PC-3 (cell line): ENCODE data around the gene HDAC6. TPM values are rescaled to one million over a fixed set of nuclear protein-coding genes. Genes with fewer than 3 reads are reported as not detected.

Source experiments
- ATAC-seq: fragments of 200-7000 bp; cut with Tn5 transposase; 2 replicates; pipeline ENCODE4 v1.9.1; 2020; ENCODE audit warnings: mild to moderate bottlenecking, moderate library complexity
- BruUV-seq: library from RNA; stranded (reverse); fragments of 400-500 nt; replicated peaks from 2 replicates; lab custom pipeline; 2021; lab: Mats Ljungman, UMichigan
- CTCF ChIA-PET: fragments of 300-600 bp; sonication (Branson Sonifier 250); formaldehyde crosslinking; loops from one replicate; lab custom pipeline; 2022; ENCODE audit warnings: antibody characterized with exemption; lab: Charles Lee
- POLR2A ChIA-PET: fragments of 300-600 bp; sonication (Branson Sonifier 250); formaldehyde crosslinking; loops from one replicate; lab custom pipeline; 2022; ENCODE audit warnings: antibody characterized with exemption; ENCODE audit not compliant: unreplicated experiment; lab: Charles Lee
- DNase-seq: peaks from one replicate; pipeline ENCODE4 v3.0.0-alpha.2; 2015
- H2AFZ ChIP-seq: fragments of 300-600 bp; sonication (generic); 2 replicates; pipeline ENCODE4 v1.6.0; 2016; ENCODE audit warnings: antibody characterized with exemption, low read length
- H3F3A ChIP-seq: fragments of 300-600 bp; sonication (generic); one replicate; pipeline ENCODE4 v1.6.0; 2017; ENCODE audit warnings: antibody characterized with exemption, low read length, control low read depth, mild to moderate bottlenecking; ENCODE audit not compliant: unreplicated experiment
- H3K27ac ChIP-seq: fragments of 300-600 bp; sonication (generic); 2 replicates; pipeline ENCODE4 v1.5.1; 2016; ENCODE audit warnings: mild to moderate bottlenecking, low read length
- H3K27me3 ChIP-seq: fragments of 300-600 bp; sonication (generic); 2 replicates; pipeline ENCODE4 v1.6.1; 2016; ENCODE audit warnings: low read length, mixed read lengths
- H3K36me3 ChIP-seq: fragments of 300-600 bp; sonication (generic); 2 replicates; pipeline ENCODE4 v1.6.1; 2016; ENCODE audit warnings: low read depth, mixed run types, low read length, mixed read lengths
- H3K4me1 ChIP-seq: fragments of 300-600 bp; sonication (generic); 2 replicates; pipeline ENCODE4 v1.5.1; 2016; ENCODE audit warnings: low read length; ENCODE audit not compliant: insufficient read depth
- H3K4me2 ChIP-seq: fragments of 300-600 bp; sonication (generic); 2 replicates; pipeline ENCODE4 v1.6.0; 2016; ENCODE audit warnings: low read length
- H3K4me3 ChIP-seq: fragments of 300-600 bp; sonication (generic); 2 replicates; pipeline ENCODE4 v1.5.1; 2016; ENCODE audit warnings: mild to moderate bottlenecking, low read length, mixed read lengths
- H3K79me2 ChIP-seq: fragments of 300-600 bp; sonication (generic); 2 replicates; pipeline ENCODE4 v1.6.1; 2017; ENCODE audit warnings: low read length, mixed read lengths
- H3K9ac ChIP-seq: fragments of 300-600 bp; sonication (generic); 2 replicates; pipeline ENCODE4 v1.6.0; 2016; ENCODE audit warnings: mild to moderate bottlenecking, low read length
- H3K9me2 ChIP-seq: fragments of 300-600 bp; sonication (generic); replicated peaks from 2 replicates; pipeline ENCODE4 v1.6.1; 2016; ENCODE audit warnings: mixed run types, low read length, mixed read lengths
- H3K9me3 ChIP-seq: fragments of 300-600 bp; sonication (generic); 2 replicates; pipeline ENCODE4 v1.6.1; 2016; ENCODE audit warnings: low read length, mixed read lengths
- H4K20me1 ChIP-seq: fragments of 300-600 bp; sonication (generic); 2 replicates; pipeline ENCODE4 v1.6.1; 2016; ENCODE audit warnings: low read length, mixed read lengths
- EZH2 ChIP-seq: fragments of 300-600 bp; sonication (generic); IDR thresholded peaks from one replicate; pipeline ENCODE4 v1.6.1; 2017; ENCODE audit warnings: antibody characterized with exemption, mild to moderate bottlenecking, low read length; ENCODE audit not compliant: unreplicated experiment
- EZH2phosphoT487 ChIP-seq: fragments of 300-600 bp; sonication (generic); IDR thresholded peaks from 2 replicates; pipeline ENCODE4 v1.6.1; 2018; ENCODE audit warnings: mild to moderate bottlenecking, antibody characterized with exemption, low read length, borderline replicate concordance
- intact Hi-C: fragments of 100-400 bp; cut with micrococcal nuclease; formaldehyde crosslinking; loops from 2 replicates; pipeline ENCODE4 v1.9.0; 2023
- total RNA-seq: library from RNA; depleted of rRNA; stranded (reverse); fragments of >200 nt; gene quantifications from 2 replicates; pipeline ENCODE4 v1.2.3, GENCODE V29; 2014
- TF ChIP-seq, protein P1 (sequence below): fragments of 300-600 bp; sonication (generic); conservative IDR thresholded peaks from 2 replicates; pipeline ENCODE4 v1.5.1; 2017; ENCODE audit warnings: antibody characterized with exemption, low read depth, mild to moderate bottlenecking, low read length

HDAC6 gene
- total RNA-seq, 1 experiment from 2014 or later = 58.0 TPM

DNA sequence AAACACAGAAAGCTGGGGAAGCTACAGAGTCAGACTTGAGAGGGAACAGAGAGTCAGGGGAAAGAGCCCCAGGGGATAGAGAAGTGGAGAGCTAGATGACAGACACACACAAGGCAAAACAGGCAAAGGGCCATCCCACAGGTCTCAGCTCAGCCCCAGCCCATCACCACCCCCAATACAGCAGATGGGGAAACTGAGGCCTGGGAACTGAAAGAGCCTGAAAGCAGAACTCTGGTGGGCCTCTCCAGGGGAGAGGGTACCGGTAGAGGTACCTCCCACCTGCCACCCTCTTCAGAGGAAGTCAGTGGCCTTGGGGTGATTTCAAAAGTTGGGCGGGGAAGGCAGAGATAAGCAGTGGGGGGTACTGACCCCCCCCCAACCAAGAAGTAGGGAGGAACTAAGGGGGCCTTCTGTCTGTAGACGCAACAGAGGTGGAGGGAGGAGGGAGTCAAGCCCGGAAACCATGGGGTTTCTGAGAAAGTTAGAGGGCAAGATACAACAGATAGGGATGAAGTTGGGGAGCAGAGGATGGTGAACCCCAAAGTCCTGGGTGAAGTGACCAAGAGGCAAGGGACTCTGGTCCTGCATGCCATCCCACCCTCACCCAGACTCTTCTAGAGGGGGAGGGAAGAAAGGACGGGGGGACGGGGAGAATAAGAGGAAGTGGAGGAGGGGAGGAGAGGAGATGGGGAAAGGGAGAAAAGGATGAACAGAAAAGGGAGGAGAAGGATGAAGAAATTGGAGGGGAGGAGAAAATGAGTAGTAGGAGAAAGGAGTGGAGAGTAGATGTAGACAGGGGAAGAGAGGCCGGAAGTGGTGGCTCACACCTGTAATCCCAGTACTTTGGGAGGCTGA lies 12.3 kb upstream of the HDAC6 start:
- Histone ChIP-seq H3K36me3 (no peaks in the 10 kb centered on the region), H3K4me2 (no peak overlapping the region), H4K20me1 (no peaks in the 10 kb centered on the region), H3K9ac (no peak overlapping the region), H3K79me2 (no peaks in the 10 kb centered on the region), H3K27me3 (no peaks in the 10 kb centered on the region), H3F3A (no peaks in the 10 kb centered on the region), H3K27ac (no peak overlapping the region), H3K4me3 (no peak overlapping the region), H3K9me2 (no peaks in the 10 kb centered on the region), H3K9me3 (no peaks in the 10 kb centered on the region), H3K4me1 (peaks cover under 1% of the 10 kb centered on the region), H2AFZ (no peak overlapping the region)
- ATAC-seq (no peak), DNase-seq (no peak)
- ChIA-PET POLR2A (interaction anchor here (0.6 kb wide), 1 partner anchor 12 kb away, joined by 3 read pairs; the partner anchor contains the start of gene HDAC6), CTCF (no interaction called here)
- BruUV-seq = no TSS peak
- intact Hi-C loops = no loop called here
- TF ChIP-seq EZH2phosphoT487 (no peak), EZH2 (no peak)
- TF ChIP-seq, protein P1, sequence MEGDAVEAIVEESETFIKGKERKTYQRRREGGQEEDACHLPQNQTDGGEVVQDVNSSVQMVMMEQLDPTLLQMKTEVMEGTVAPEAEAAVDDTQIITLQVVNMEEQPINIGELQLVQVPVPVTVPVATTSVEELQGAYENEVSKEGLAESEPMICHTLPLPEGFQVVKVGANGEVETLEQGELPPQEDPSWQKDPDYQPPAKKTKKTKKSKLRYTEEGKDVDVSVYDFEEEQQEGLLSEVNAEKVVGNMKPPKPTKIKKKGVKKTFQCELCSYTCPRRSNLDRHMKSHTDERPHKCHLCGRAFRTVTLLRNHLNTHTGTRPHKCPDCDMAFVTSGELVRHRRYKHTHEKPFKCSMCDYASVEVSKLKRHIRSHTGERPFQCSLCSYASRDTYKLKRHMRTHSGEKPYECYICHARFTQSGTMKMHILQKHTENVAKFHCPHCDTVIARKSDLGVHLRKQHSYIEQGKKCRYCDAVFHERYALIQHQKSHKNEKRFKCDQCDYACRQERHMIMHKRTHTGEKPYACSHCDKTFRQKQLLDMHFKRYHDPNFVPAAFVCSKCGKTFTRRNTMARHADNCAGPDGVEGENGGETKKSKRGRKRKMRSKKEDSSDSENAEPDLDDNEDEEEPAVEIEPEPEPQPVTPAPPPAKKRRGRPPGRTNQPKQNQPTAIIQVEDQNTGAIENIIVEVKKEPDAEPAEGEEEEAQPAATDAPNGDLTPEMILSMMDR = no peak

DNA sequence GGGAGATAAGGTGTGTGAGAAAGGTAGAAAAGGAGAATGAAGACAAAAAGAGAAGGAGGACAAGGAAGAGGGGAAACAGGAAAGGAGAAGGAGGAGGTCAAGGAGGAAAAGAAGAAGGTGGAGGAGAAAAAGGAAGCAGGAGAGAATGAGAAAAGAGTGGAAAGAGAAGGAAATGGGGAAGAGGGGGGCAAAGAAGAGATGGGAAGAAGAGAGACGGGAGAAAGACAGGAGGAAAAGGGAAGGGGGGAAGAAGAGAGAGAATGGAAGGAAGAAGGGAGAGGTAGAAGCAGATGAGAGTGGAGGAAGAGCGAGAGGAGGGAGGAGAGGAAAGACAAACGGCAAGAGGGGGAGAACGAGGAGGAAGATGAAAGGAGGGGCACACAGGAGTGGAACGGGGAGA lies 11.4 kb upstream of the HDAC6 start:
- no peak overlapping the region for H3K9ac ChIP-seq
- H3K27me3 ChIP-seq = no peaks in the 10 kb centered on the region
- DNase-seq (no peak), ATAC-seq (no peak)
- no peak overlapping the region for H2AFZ ChIP-seq
- no TSS peak for BruUV-seq
- H3K9me3 ChIP-seq = no peaks in the 10 kb centered on the region
- no peak overlapping the region for H3K4me2 ChIP-seq
- H3K4me1 ChIP-seq = peaks cover 9% of the 10 kb centered on the region
- H3K9me2 ChIP-seq = no peaks in the 10 kb centered on the region
- H3K79me2 ChIP-seq = no peaks in the 10 kb centered on the region
- no peak overlapping the region for H3K4me3 ChIP-seq
- H3K27ac ChIP-seq = no peak overlapping the region
- no peaks in the 10 kb centered on the region for H3F3A ChIP-seq
- ChIA-PET CTCF (no interaction called here), POLR2A (no interaction called here)
- no peaks in the 10 kb centered on the region for H4K20me1 ChIP-seq
- no peaks in the 10 kb centered on the region for H3K36me3 ChIP-seq
- TF ChIP-seq, protein P1 = no peak
- TF ChIP-seq EZH2 = no peak
- no peak for TF ChIP-seq EZH2phosphoT487
- intact Hi-C loops = no loop called here

DNA sequence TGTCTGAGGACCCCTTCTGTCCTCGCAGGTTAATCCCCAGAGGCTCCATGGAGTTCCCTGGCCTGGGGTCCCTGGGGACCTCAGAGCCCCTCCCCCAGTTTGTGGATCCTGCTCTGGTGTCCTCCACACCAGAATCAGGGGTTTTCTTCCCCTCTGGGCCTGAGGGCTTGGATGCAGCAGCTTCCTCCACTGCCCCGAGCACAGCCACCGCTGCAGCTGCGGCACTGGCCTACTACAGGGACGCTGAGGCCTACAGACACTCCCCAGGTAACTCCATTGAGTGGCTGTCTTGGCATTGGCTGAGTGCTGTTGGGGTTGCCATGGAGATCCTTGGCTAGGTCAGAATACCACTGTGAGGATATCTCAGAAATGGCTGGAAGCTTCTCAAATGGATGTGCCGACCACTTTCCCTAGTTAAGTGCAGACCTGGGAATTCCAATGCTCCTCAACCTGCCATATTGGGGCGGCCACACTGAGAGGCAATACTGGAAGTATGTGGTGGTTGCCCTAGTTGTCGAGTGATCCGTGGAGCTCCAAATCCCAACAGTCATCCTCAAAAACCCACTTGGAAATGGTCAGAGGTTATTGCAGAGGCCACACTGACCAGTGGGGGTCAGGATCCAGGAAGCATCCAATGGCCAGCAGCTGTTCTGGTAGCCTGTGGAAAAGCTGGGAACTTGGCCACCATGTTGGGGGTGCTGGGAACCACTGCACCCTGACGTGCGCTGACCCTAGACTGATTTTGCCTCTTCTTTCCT lies 10.6 kb upstream of the HDAC6 start:
- no peaks in the 10 kb centered on the region for H3K36me3 ChIP-seq
- intact Hi-C loops = no loop called here
- H3K4me3 ChIP-seq = no peak overlapping the region
- H3K9me2 ChIP-seq = no peaks in the 10 kb centered on the region
- H3K27ac ChIP-seq = no peak overlapping the region
- ATAC-seq (no peak), DNase-seq (no peak)
- H4K20me1 ChIP-seq = no peaks in the 10 kb centered on the region
- no peaks in the 10 kb centered on the region for H3K9me3 ChIP-seq
- H3F3A ChIP-seq = no peaks in the 10 kb centered on the region
- no peaks in the 10 kb centered on the region for H3K79me2 ChIP-seq
- H3K4me1 ChIP-seq = peaks cover 14% of the 10 kb centered on the region
- no peak for TF ChIP-seq EZH2phosphoT487
- no peak for TF ChIP-seq EZH2
- TF ChIP-seq, protein P1 = no peak
- H2AFZ ChIP-seq = no peak overlapping the region
- no TSS peak for BruUV-seq
- ChIA-PET POLR2A (no interaction called here), CTCF (no interaction called here)
- H3K4me2 ChIP-seq = no peak overlapping the region
- no peaks in the 10 kb centered on the region for H3K27me3 ChIP-seq
- H3K9ac ChIP-seq = no peak overlapping the region
